Osteoblast (primary cell): ENCODE data around the gene ARL15. TPM values are rescaled to one million over a fixed set of nuclear protein-coding genes. Genes with fewer than 3 reads are reported as not detected.

ENCODE experiments used
- DNase-seq: peaks from one replicate; pipeline ENCODE4 v3.0.0; 2011; ENCODE audit warnings: low spot score, mixed read lengths; ENCODE audit not compliant: insufficient read length; ENCODE audit errors: missing footprints
- H2AFZ ChIP-seq: 2 replicates; pipeline ENCODE4 v1.6.0; 2011; ENCODE audit warnings: mild to moderate bottlenecking, low read length
- H3K27ac ChIP-seq: 2 replicates; pipeline ENCODE4 v1.5.1; 2011; ENCODE audit warnings: mild to moderate bottlenecking, low read depth, low read length, moderate library complexity
- H3K27me3 ChIP-seq: 2 replicates; pipeline ENCODE4 v1.6.0; 2012; ENCODE audit warnings: mild to moderate bottlenecking, control low read depth, inconsistent platforms, low read length, moderate library complexity; ENCODE audit not compliant: insufficient read depth
- H3K36me3 ChIP-seq: 2 replicates; pipeline ENCODE4 v1.5.1; 2011; ENCODE audit warnings: mild to moderate bottlenecking, low read length, control low read depth, moderate library complexity; ENCODE audit not compliant: insufficient read depth
- H3K4me1 ChIP-seq: 2 replicates; pipeline ENCODE4 v1.5.1; 2011; ENCODE audit warnings: mild to moderate bottlenecking, low read length, control low read depth, moderate library complexity; ENCODE audit not compliant: insufficient read depth
- H3K4me2 ChIP-seq: 2 replicates; pipeline ENCODE4 v1.6.0; 2011; ENCODE audit warnings: mild to moderate bottlenecking, low read length; ENCODE audit not compliant: insufficient read depth
- H3K4me3 ChIP-seq: fragments of 200-600 bp; sonication (generic); 3 replicates; pipeline ENCODE4 v1.5.1; 2012; ENCODE audit warnings: mild to moderate bottlenecking, low read length, inconsistent platforms; ENCODE audit not compliant: insufficient read depth
- H3K79me2 ChIP-seq: 2 replicates; pipeline ENCODE4 v1.6.0; 2012; ENCODE audit warnings: mild to moderate bottlenecking, low read length, control low read depth, inconsistent platforms; ENCODE audit not compliant: insufficient read depth
- H3K9me3 ChIP-seq: 2 replicates; pipeline ENCODE4 v1.5.1; 2011; ENCODE audit warnings: low read depth, low read length, control low read depth
- H4K20me1 ChIP-seq: 2 replicates; pipeline ENCODE4 v1.6.0; 2012; ENCODE audit warnings: mild to moderate bottlenecking, low read length, control low read depth; ENCODE audit not compliant: insufficient read depth
- total RNA-seq: library from RNA; depleted of rRNA; stranded (reverse); fragments of >200 nt; gene quantifications from 2 replicates; pipeline ENCODE4 v1.2.3, GENCODE V29; 2012
- TF ChIP-seq, protein P1 (sequence below): IDR thresholded peaks from 2 replicates; pipeline ENCODE4 v1.5.1; 2011; ENCODE audit warnings: mild to moderate bottlenecking, low read depth, low read length, moderate library complexity; ENCODE audit errors: extremely low read depth

ARL15 gene
- total RNA-seq, 1 donor, result 25.3 TPM

DNA sequence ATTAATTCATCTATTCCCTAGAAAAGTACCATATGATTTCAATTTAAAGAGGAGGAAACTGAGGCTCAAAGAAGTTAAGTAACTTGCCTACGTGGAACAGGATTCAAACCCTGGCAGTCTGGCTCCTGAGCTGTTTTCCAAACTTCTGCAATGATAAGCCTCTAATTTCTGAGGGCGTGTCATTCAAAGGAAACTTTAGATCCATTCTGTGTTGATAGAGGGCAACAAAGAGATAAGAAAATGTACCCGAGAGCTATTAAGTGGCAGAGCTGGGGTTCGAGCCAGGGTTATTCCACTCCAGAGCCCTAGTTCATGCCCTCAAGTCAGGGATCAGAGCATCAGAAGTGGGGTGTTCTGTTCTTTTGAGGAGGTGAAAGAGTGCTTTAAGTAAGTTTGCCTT, 131.4 kb downstream of the ARL15 start:
- TF ChIP-seq, protein P1, sequence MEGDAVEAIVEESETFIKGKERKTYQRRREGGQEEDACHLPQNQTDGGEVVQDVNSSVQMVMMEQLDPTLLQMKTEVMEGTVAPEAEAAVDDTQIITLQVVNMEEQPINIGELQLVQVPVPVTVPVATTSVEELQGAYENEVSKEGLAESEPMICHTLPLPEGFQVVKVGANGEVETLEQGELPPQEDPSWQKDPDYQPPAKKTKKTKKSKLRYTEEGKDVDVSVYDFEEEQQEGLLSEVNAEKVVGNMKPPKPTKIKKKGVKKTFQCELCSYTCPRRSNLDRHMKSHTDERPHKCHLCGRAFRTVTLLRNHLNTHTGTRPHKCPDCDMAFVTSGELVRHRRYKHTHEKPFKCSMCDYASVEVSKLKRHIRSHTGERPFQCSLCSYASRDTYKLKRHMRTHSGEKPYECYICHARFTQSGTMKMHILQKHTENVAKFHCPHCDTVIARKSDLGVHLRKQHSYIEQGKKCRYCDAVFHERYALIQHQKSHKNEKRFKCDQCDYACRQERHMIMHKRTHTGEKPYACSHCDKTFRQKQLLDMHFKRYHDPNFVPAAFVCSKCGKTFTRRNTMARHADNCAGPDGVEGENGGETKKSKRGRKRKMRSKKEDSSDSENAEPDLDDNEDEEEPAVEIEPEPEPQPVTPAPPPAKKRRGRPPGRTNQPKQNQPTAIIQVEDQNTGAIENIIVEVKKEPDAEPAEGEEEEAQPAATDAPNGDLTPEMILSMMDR, result no peak
- Histone ChIP-seq H3K9me3 (no peaks in the 10 kb centered on the region), H3K4me3 (no peak overlapping the region), H3K4me2 (no peak overlapping the region), H2AFZ (no peak overlapping the region), H3K36me3 (no peaks in the 10 kb centered on the region), H3K79me2 (no peaks in the 10 kb centered on the region), H4K20me1 (no peaks in the 10 kb centered on the region), H3K27ac (no peak overlapping the region), H3K4me1 (no peaks in the 10 kb centered on the region), H3K27me3 (no peaks in the 10 kb centered on the region)
- DNase-seq, result no peak

DNA sequence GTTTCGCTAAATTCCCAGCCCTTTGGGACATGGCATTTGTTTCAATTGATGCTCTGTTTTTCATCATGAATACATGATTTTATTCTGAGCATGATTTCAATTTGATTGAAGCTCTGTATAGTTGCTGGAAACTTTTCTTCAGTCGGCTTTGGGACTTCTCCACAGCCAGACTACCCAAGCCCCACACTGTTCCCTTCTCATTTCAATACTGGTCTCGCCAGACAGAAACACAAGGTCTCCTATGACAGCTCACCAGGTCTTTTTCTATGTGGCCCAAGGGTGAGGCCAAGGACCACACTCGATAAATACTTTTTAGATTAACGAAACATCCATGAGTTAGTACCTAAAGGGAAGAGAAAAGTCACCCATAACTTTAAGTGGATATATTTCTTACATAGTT, 132.2 kb downstream of the ARL15 start:
- no peak for DNase-seq
- Histone ChIP-seq H3K27me3 (no peaks in the 10 kb centered on the region), H4K20me1 (no peaks in the 10 kb centered on the region), H3K79me2 (no peaks in the 10 kb centered on the region), H3K27ac (no peak overlapping the region), H2AFZ (no peak overlapping the region), H3K36me3 (no peaks in the 10 kb centered on the region), H3K9me3 (no peaks in the 10 kb centered on the region), H3K4me1 (no peaks in the 10 kb centered on the region), H3K4me3 (no peak overlapping the region), H3K4me2 (no peak overlapping the region)
- TF ChIP-seq, protein P1, result no peak

DNA sequence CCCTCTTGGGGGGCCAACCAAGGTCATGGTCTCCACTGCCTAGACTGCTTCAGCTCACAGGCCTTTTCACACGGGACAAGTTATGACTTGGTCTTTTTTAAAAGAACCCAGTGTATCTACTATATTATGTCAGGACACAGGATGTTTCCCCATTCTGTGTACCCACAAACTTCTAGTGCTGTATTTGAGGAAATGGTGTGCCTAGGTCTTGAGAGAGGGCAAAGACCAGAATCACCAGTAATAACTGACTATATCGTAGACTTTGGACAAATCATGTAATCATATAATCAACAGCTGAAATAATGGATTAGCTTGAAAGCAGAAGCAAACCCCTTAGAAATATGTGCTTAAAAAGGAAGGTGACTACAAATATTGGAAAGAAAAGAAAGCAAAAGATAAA, 133.3 kb downstream of the ARL15 start:
- H2AFZ ChIP-seq, result no peak overlapping the region
- no peaks in the 10 kb centered on the region for H3K9me3 ChIP-seq
- TF ChIP-seq, protein P1, result no peak
- no peak overlapping the region for H3K27ac ChIP-seq
- no peaks in the 10 kb centered on the region for H3K27me3 ChIP-seq
- no peaks in the 10 kb centered on the region for H3K4me1 ChIP-seq
- H4K20me1 ChIP-seq, result no peaks in the 10 kb centered on the region
- no peaks in the 10 kb centered on the region for H3K36me3 ChIP-seq
- DNase-seq, result no peak
- H3K4me2 ChIP-seq, result no peak overlapping the region
- no peak overlapping the region for H3K4me3 ChIP-seq
- H3K79me2 ChIP-seq, result no peaks in the 10 kb centered on the region

DNA sequence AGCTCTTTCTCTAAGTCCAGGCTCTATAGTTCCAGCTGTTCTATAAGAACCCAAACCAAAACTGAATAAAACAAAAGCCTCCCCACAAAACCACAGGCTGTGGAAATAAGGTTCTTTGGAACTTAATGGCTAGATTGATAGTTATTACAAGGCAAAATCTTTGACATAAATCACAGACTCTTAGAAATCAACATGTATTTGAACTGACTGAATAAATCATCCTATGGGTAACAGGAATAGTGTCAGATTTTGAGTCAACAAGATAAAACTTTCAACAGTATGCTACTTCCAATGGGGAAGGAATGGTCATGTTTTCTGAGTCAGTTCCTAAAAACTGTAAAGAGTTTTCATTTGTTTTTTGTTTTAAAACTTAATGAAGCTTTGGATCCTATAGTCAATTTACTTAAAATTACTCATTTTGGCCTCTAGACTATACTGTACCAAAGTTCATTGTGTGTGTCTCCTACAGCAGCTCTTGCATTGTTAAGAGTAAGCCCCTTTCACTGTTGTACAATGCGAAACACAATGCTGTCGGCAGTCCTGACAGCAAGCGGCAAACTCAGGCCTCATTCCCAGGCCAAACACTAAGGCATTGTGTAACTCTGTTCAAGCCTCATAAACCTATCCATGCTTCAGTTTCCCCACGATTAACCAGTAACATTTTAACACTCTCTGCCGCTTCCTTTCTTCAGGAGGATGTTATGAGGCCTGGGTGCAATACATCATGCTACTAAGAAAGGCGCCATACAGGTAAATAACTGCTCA, 134.1 kb downstream of the ARL15 start:
- no peak overlapping the region for H3K4me2 ChIP-seq
- no peak overlapping the region for H2AFZ ChIP-seq
- DNase-seq, result no peak
- peaks cover 3% of the 10 kb centered on the region for H4K20me1 ChIP-seq
- H3K27ac ChIP-seq, result no peak overlapping the region
- no peaks in the 10 kb centered on the region for H3K27me3 ChIP-seq
- no peaks in the 10 kb centered on the region for H3K9me3 ChIP-seq
- TF ChIP-seq, protein P1, result no peak
- no peaks in the 10 kb centered on the region for H3K4me1 ChIP-seq
- no peaks in the 10 kb centered on the region for H3K79me2 ChIP-seq
- H3K4me3 ChIP-seq, result no peak overlapping the region
- H3K36me3 ChIP-seq, result no peaks in the 10 kb centered on the region
